Activated CD4-positive, CD25-positive, alpha-beta regulatory T cell (primary cell): Measurements from ENCODE around the gene ISYNA1.
A peak's percentile ranks its signal among the peaks of the same experiment; 100 is the strongest.

Experiments used
- DNase-seq, 4 experiments: peaks; one replicate each; lab custom pipeline; 2025; lab: John Stamatoyannopoulos, UW

The ISYNA1 gene

DNA sequence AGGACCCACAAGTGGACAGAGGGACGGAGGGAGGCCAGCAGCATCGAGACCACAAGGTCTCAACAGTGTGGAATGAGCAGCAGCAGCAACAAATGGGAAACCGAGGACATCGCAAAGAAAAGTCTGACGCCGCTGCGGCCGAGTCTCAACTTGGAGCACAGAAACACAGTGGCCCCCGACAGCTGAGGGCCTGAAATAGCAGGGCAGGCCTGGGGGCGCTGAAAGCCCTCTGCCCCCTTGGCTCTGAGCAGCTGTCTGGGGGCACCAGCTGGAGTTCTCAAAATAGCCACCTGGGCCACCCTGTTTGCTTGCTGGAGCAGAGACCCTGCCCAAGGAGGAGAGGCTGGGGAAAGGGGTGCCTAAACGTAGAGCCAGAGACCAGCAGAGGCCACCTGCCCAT lies 5.9 kb upstream of the ISYNA1 start:
- DNase-seq = no peak

DNA sequence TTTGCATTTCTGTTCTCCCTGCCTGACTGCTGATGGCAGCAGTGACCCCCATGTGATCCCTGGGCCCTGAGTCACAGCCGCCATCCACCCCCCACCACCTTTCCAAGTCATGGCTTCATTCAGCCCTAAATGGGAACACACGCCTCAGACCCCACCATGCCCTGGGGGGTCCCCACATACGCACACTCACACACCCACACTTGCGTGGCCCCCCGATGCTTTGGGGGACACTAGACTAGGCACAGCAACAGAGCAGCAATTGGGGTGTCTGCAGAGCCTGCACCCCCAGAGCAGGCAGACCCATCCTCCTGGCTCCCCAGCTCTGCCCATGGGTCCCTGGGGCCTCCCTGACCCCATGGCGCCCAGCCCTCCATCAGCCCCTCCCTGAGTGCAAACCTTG lies 5.5 kb upstream of the ISYNA1 start:
- no peak for DNase-seq

DNA sequence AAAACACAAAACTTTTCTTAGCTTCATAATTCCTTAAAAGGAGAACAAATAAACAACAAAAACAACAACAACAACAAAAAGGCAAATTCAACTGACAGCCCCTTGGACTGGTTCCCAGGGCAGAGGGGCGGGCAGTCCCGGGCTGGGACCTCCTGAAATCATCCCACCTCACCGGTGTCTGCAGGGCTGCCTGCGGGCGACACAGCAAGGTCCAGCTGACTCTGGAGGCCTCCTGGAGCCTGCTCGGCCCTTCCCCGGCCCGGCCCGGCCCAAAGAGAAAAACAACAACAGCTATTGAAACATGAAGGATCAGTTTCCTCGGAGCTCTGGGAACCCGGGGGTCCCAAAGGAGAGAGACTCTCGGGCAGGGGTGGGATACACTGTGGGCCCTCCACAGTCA lies 5.0 kb upstream of the ISYNA1 start:
- no peak for DNase-seq

DNA sequence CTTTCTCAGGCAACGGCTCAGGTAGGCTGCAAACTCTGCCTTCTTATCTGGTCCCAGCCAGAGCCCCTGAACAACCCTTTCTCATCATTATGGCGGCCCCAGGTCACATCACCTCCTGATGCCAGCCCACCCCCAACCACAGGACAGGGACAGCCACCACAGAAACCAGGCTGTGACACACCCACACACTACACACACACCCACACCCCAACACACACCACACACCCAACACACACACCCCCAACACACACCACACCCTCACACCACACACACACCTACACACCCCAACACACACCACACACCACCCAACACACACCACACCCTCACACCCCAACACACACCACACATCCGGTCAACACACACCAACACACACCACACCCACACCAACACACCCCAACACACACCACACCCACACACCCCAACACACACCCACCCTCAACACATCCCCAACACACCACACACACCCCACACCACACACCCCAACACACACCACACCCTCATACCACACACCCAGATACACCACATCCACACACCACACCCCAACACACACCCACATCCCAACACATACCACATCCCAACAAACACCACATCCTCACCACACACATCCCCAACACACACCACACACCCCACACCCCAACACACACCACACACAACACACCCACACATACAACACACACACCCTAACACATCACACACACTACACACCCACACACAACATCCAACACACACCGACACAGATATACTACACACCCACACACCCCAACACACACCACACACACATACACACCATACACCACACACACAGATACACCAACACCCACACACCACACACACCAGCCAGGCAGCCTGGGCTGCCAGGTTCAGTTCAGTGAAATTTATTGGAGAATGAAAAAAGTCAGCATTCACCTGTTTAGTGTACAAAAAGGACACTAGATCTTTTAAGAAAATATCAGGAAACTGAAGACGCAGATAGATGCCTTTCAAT lies 4.2 kb upstream of the ISYNA1 start:
- DNase-seq = no peak

DNA sequence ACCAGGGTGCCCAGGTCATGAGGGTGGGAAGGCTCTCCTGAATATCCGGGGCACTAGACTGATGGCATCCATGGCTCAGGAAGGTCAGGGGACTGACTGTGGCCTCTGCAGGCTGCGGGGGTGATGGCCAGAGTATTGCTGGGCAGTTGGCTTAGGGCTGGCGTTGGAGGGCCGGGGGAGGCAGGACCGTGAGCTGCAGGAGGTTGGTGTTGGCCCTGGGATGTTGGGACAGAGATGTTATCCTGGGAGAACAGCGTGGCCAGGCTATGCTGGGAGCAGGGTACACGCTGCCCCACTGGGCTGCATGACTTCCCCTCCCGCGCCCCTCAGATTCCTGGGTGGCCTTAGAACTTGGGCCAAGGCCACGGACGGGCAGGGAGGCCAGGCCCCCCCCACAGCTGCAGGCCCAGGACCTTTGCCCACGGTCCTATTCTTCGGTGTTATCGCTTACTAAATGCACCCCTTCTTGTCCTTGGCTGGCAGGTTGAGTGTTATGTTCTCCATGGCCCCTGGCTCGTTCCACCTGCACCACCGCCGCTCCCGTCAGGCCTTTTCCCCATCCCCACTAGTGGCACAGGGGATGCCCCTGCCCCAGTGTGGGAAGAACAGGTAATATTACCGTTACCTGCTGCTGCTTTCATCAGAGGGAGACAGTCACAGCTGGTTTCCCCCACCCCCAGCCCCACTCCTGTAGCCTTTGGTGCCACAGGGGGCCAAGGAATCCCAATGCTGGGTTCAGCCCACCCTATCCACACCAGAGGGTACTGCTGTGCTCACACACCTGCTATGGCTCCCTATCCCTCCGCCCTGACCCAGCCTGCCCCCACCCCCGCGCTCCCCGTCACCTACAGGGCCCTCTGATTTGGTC lies 3.2 kb upstream of the ISYNA1 start:
- no peak for DNase-seq

DNA sequence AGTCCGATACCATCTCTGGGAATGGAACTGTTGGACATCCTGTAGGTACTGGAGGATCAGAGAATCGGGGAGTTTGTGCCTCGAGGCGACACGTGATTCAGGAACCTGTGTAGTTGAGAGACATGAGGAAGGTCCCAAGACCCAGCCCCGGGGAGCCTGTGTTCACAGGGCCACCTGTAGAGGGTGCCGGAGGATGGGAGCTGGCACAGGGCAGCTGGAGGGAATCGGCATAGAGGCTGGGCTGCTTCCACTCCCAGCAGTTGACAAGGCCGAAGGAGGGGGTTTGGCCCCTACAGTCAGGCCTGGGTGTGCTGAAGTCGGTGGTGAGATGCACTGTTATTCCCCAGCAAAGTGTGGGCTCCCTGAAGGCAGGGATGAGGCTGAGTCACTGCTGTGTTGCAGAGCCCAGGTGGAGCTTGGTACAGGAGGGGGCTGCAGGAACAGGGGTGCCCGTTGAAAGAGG lies 2.5 kb upstream of the ISYNA1 start:
- no peak for DNase-seq

DNA sequence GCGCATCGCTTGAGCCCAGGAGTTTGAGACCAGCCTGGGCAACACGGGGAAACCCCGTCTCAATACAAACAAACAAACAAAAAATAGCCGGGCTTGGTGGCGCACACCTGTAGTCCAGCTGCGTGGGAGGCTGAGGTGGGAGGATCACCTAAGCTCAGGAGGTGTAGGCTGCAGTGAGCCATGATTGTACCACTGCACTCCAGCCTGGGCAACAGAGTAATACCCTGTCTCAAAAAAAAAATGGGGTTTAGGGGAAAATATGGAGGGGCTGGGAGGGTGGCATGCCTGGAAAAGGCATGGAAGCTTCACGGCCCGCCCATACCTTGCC lies 1.9 kb upstream of the ISYNA1 start:
- DNase-seq = no peak

DNA sequence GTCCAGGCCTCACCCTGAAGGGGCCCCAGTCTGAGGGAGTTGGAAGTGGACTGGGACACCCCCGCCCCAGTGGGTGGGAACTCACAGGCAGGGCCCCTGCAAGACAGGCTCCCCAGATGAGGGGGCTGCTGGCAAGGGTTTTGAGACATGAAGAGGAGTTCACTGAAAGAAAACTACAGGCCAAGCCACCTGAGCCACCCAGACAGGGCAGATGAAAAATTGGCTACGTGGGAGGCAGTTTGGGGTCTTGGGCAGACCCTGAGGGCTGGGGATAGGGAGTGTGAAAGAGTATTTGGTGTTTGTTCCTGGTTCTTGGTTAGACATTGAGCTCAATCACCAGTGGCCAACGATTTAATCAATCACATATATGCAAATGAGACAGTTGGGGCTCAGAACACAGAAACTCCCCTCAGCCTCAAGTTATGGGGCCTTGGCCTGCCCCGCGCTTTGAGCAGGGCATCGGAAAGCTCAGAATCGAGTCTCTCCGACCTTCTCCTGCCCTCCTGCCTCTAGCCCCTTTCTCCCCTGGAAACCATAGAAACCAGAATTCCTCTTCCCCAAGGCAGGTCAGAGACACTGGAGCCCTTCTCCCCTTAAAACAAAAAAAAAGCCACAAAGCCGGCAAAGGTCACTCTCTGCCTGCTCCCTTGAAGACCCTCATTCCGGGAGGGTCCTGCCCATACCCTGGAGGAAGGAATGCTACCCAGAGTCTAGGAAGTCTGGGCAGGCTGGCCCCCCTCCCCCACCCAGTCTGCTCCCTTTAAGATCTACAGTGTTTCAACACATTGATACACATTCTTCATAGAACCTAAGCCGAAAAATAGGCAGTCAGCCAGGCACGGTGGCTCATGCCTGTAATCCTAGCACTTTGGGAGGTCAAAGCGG lies 1.3 kb upstream of the ISYNA1 start:
- no peak for DNase-seq

DNA sequence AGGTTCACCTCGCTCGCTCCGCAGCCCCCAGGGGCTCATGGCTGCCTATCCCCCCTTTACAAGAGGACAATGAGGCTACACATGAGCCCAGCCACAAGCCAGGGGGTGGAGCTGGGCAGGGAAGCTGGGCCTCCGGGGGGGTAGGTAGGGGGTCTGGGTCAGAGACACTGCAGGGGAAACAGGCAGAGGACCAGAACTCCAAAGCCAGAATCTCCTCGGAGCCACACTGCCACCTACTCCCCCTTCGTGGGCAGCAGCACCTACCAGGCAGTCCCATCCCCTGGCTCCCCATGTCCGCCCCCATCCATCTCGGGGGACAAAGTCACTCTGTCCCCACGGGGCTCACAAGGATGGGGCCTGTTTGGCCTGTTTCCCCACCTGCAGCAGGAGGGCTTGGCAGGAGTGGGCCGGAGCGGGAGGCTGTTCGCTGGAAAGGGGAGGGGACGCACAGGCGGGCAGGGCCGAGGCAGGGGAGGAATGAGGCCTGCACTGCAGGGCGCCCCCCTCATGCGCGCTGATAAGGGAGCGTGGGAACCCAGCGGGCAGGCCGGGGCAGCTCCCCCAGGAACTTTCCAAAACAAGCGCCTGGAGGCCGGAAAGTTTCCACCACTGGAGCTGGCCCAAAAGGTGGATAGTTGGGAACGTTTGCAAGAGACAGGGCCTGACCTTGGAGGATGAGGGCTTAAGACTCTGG lies 545 bp upstream of the ISYNA1 start:
- DNase-seq = no peak

DNA sequence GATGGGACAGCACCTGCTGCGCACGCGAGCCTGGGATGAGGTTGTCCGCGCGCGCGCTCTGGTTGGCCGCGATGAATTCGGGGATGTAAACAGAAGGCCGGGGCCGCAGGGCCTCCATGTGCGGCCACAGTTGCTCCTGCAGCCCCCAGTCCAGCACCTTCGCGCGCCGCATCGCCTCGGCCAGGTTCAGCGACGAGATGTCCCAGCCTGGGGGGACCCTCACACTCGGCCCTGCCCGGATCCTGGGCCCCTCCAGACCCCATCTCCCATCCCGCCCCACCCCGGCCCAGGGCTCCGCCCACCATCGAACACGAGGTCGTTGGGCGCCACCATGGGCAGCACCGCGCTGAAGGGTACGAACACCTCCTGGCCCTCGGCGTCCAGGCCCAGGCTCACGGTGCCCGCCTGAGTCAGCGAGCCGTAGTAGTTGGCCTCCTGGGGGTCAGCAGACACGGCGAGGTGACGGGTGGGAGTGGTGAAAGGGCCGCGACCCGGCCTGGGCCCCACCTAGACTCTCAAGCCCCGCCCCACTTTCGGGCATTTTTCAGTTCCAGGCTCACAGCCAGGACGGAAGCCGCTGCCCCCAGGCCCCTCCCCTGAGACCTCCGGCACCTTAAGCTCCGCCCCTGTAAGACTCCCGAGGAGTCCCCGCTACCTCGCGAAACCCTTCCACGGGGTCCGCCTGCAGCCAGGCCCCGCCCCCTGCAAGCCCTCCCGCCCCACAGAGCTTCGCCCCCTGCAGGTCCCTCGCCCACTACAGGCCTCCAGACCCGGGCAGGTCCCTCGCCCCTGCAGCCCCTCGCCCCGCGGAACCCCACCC lies 1.1 kb downstream of the ISYNA1 start:
- DNase-seq = peak; percentile 48 to 70 (median 58)

DNA sequence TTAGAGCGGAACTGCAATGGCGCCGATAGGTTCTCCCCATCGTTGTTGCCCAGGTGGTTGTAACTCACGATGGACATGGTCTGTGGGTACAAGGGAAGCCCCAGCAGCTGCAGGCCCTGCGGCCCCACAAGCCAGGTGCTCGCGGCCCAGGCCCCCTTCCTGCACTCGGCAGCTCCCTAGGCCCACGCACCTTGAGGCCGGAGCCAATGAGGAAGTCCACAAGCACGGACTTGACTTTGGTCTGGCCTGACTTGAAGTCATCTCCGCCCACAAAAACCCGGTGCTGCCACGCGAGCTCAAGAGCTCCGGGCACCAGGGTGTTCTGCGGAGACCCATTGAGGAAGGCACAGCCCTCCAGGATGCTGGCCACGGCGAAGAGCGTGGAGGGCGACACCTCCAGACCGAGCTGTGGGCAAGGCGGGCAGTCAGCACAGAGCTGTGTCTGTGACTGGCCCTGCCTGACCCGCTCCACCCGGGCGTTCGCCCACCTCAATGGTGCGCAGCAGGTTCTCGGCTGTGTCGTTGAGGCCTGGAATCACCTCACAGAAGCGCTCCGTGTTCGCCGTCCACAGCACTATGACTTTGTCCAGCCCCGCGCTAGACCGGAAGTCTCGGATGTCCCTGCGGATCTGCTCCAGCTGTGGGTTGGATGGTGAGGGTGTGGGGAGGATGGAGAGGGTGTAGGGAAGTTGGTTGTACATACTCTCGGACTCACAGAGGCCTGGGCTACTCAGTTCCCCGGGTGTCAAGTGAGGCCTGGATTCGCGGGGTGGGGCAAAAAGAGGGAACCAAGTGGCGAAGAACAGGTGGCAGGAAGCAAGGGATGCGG lies 1.9 kb downstream of the ISYNA1 start:
- no peak for DNase-seq

DNA sequence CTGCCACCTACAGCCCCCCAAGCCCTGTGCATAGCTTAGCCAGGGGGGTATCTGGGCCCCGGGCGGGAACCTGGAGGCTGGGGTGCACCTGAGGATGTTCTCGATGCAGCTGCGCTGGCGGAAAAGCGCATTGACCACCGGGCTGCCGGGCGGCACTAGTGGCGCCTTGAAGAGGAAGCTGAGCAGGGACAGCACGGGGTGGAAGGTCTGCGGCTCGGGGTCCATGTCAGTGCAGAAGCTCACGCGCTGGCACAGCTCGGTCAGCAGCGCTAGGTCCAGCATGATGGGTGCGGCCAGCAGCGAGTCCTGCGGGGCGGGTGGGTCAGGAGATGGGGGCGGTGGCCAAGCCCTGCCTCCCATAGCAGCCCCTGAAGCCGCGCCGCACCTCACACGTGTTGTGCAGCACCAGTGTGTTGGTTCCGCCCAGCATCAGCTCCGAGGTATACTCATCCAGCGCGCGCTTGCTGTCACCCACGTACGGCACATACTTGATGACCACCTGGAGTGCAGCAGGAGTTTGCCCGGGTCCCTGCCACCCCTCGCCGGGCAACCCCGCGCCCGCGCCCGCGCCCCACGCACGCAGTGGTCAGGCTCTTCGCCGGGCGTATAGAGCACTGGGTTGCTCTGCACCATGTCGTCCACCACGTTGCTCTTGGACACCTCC lies 2.6 kb downstream of the ISYNA1 start:
- no peak for DNase-seq

DNA sequence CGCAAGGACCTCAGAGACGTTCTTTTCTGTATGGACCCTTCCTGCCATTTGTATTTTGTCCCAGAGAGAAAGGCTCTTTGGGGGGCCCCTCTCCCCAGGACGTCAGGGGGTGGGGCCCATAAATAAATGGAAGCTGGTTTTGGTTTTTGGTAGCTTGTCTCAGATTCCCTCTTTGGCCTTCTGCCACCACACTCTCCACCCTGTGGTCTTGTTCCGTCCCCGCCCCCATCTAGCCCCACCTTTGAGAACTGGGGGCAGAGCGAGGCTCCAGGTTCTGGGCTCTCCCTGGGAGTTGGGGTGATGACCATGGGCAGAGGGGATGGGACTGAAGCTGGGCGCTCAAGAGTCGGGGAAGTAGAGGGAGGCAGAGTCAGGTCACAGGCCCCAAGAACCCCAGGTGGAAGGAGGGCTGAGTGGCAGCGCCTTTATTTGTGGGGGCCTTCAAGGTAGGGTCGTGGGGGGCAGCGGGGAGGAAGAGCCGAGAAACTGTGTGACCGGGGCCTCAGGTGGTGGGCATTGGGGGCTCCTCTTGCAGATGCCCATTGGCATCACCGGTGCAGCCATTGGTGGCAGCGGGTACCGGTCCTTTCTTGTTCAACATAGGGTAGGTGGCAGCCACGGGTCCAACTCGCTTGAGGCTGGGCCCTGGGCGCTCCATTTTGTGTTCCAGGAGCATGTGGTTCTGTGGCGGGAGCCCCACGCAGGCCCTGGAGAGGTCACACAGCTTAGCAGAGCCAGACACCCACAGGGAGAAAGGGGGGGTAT lies 3.3 kb downstream of the ISYNA1 start:
- no peak for DNase-seq

DNA sequence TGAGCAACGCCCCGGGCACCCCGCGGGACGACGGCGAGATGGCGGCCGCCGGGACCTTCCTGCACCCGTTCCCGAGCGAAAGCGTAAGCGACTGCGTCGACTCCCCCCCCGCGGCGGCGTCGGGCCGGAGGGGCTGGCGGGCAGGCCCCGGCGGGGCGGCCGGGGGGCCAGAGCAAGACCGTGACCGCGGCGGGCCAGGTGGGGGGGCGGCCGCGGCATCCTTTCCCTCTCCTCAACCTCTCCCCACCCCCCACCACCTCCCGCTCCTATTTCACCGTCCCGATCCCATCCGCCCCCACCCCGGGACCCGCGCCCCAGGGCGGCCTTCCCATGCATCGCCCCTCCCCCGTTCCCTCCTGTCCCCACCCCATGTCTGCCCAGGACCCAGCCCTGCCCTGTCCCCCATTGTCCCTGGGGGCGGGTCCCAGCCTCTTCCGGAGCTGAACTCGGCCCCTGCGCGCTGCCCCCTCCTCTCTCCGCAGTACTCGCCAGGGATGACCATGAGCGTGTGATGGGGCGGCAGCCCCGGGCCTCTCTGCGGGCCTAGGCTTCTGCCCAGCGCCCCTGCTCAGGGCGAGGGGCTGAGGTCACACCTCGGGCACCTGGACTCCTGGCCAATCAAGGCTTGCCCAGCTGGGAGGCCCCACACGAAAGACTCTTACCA lies 4.1 kb downstream of the ISYNA1 start:
- DNase-seq = no peak

DNA sequence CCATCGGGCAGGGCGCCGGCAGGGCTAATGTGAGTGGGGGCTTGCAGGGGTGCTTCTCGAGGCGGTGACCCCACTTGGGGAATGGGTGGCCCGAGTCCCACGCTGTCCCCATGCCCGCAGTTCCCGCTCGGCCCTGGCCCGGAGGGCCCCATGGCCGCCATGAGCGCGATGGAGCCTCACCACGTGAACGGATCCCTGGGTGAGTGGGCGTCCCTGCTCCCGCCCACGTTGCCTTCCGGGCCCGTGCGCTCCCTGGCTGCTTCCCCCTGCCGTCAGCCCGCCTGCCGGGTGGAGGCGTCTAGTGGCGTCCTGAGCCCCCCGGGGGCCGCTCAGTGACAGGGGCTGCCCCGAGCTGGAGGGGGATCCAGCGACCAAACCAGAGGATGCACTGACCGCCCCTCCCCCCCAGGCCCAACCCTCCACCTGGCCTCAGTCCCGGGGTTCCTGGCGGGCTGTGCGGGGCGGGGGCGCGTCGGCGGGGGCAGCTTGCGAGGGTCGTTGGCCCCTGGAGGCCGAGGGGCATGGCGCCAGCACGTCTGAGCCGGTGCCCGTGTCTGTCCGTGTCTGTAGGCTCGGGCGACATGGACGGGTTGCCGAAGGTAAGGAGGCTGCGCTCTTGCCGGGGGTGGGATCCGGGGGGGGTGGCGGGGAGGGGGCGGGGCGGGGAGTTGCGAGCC lies 4.8 kb downstream of the ISYNA1 start:
- no peak for DNase-seq

DNA sequence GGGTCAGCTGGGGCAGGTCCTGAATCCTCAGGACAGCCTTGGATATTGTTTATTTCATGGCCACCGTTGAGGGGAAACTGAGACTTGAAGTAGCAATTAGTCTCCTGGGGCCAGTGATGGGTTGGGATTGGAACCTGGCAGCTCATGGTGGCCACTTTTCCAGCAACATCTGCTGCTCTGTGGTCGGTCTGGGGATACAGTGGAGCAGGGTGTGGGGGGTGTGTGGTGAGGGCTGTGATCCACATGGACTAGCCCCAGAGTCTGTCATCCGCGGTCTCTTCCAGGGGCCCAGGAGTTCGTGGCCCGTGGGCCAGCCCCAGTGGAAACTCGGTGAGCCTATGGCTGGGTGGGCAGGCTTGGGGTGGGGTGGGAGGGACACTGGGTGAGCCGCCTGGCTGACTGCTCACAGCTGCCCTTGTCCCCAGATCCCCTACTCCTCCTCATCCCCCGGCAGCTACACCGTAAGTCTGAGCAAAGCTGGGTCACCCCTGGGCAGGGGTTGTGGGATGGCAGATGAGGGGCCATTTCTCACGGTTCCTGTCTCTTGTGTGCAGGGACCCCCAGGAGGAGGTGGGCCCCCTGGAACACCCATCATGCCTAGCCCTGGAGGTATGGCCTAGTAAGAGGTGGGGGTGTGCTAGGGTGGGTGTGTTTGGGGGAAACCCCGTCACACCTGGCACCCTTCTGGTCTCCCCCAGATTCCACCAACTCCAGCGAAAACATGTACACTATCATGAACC lies 5.5 kb downstream of the ISYNA1 start:
- no peak for DNase-seq
